Femur (tissue), 1 donor: Measurements from ENCODE around the gene GATA5.
"Not testable (repeated sequence)": the region's sequence is repeated elsewhere in the genome, so short reads cannot be mapped to it uniquely, and the experiment has no call there.

Experiments used
- DNase-seq: peaks from one replicate; pipeline ENCODE4 v3.0.0-alpha.2; 2017

Gene GATA5

GRCh38 chr20:62427172-62428001 is 48.4 kb downstream of the GATA5 start, which contains the start of gene RBBP8NL:
RBBP8NL (minus strand) TSS chr20:62427539; CDS start chr20:62419647, 7,892 bp downstream.
- no peak for DNase-seq

DNA sequence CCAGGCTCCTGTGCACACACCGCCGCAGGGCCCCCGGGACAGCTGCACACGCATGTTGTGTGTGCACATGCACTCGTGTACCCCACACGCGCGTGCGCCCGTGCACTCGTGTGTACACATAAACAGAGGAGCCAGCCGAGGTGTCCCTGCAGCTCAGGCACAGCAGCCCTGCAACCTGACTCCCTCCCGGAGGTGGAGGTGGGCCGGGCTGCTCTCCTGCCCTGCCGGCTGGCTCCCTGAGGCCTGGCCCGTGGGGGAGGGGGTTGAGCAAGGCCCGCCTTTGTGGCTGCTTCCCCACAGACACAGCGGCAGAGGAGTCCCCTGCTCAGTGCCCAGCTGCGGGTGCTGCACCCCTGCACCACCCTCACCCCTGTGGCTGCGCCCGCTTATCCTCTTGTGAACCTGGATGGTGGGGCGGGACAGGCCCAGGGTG is 49.1 kb downstream of the GATA5 start:
- no peak for DNase-seq

GRCh38 chr20:62426059-62426348 is 49.8 kb downstream of the GATA5 start:
- DNase-seq: not testable (repeated sequence)

- no peak for DNase-seq
Observed at GRCh38 chr20:62425281-62426058, 50.3 kb downstream of the GATA5 start.

- no peak for DNase-seq
Observed at GRCh38 chr20:62424249-62425107, 51.3 kb downstream of the GATA5 start.

DNA sequence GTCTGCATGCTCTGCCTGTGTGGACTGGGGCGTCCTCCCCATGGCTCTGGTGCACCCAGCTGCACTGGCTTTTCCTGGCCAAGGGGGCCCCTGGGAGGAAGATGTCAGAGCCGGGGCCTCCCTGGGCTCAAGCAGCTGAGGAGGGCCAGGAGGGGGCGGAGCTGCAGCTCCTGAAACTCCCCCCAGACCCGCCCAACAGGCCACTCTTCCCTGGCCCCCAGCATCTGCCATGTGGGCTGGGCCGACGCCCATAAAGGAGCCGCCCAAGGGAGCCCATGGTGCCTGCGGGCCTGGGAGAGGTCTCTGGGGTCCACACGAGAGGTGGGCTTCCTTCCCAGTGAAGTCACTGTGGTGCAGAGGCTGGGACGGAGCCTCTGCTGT is 52.5 kb downstream of the GATA5 start:
- DNase-seq: no peak

DNA sequence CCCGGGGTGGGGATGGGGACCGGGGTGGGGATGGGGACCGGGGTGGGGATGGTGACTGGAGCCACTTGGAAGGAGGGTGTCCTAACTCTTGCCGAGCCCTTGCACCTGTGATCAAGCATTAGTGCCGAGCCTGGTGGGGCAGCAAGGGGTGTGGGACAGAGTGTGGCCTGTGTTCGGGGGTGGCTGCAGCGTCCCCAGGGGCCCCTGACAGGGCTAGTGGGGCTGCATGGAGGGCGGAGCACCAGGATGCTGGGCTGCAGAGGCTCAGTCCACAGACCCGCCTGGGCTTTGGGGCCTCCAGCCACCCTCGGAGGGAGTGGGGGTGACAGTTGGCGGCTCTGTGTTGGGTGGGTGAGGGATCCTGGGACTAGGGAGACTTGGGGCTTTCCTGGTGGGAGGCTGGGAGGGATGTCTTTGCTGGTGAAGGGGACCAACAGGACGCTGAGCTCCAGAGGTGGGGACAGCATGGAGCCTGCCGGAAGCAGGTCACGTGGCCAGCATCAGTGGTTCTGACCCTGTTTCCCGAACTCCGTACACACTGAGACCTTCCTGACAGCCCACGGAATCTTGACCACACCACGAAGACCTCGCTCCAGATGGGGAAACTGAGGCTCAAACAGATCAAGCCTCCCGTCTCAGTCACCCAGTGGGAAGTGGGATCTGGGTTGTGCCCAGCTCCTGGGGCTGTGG is 53.0 kb downstream of the GATA5 start:
- no peak for DNase-seq

DNA sequence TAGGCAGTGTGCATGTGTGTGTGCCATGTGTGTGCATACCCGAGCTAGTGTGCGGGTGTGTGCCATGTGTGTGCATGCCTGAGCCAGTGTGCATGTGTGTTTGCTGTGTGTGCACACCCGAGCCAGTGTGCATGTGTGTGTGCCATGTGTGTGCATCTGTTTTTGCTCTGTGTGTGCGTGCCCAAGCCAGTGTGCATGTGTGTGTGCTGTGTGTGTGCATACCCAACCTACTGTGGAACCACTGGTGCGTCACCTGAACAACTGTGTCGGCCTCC is 54.1 kb downstream of the GATA5 start:
- DNase-seq: no peak

- DNase-seq: no peak
Observed at GRCh38 chr20:62420846-62421715, 54.7 kb downstream of the GATA5 start.

DNA sequence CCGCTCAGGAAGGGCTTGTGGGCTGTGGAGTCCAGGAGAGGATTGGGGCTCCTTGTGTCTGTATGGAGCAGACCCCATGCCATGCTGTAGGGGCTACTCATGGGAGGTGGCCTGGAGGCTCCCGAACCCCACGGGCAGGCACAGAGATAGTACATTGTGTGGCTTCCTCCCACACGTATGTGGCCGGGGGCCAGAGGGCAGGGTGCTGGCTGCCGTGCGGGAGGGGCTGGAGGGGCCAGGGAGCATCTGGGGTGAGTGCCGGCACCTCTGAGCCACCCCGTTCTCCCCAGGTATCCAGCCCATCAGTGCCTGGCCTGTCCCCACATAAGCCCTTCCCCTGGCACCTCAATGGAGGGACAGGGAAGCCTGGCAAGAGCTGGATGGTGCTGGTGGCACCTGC is 56.0 kb downstream of the GATA5 start:
- DNase-seq: no peak

DNA sequence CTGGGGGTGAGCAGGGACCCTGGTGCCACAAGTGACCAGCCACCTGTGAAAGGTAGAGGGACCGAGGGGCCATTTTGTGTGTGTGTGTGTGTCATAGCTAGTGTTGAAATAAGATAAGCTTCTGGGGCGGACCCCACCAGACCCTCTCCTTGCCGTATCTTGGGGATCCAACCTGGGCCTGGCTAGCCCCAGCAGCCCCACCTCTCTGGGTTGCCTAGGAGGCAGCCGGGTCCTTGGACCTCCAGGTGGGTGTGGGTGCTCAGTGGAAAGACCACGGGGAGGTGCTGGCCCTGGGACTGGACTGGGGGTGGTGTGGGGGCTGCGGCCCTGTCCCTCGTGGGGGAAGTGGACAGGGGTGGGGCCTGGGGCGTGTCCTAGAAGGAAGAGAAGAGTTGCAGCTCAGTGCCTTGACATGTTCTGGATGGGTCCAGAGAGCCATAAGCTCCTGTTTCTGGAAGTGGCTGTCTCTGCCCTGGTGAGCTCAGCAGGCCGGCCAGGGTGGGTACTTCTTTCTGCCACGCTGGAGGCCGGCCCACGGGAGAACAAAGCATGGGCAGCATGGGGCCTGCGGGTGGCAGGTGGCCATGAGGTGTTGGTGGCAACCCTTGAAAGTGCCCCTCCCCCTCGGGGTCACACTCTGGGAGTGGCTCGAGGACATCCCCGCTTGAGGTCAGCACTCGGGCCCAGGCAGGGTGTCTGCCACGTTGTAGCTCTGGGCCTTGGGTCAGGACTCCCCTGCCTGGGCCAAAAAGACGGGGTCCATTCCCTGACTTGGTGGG is 56.9 kb downstream of the GATA5 start:
- no peak for DNase-seq

- DNase-seq: no peak
Observed at GRCh38 chr20:62417981-62418708, 57.6 kb downstream of the GATA5 start.

DNA sequence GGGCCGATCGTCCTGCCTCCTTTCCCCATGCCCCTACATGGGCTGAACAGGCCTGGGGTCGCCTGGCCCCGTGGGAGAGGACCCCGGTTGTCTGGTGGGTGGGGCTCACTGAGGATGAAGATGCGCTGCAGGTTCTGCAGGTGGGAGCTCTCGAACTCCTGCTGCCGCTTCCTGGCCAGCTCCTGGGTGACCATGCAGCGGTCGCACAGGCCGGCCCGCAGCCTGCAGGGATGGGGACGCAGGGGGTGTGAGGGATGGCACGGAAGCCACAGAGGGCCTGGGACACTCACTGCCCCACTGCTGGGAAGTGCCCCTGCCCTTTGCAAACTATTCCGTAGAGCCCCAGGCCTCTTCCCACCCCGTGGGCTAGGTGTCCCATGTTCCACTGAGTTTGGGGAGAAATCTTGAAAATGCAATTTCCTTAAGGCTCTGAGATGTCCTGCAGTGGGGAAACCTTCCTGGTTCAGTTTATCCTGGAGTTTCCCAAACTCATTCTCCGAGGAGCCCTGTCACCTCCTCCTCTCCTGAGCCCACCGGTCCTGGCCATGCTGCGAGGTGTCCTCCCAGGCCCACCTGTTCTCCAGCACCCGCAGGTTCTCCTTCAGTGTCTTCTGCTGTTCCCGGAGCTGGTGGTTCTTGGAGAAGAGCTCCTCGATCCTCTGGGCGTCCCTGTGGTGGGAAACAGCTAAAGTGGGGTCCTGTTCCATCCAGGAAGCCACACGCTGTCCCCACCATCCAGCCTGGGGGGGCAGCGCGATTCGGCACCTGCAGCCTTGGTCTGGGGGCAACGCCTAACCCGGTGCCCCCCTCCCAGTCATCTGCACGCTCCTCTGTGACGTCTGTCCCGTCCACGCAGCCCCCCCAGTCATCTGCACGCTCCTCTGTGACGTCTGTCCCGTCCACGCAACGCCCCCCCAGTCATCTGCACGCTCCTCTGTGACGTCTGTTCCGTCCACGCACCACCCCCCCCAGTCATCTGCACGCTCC is 58.9 kb downstream of the GATA5 start:
- no peak for DNase-seq

- DNase-seq: no peak
Observed at GRCh38 chr20:62415354-62416111, 60.3 kb downstream of the GATA5 start.

GRCh38 chr20:62413896-62414481 is 61.8 kb downstream of the GATA5 start:
- DNase-seq: no peak
